ENCODE results near the gene SEPTIN1.

The SEPTIN1 gene

DNA sequence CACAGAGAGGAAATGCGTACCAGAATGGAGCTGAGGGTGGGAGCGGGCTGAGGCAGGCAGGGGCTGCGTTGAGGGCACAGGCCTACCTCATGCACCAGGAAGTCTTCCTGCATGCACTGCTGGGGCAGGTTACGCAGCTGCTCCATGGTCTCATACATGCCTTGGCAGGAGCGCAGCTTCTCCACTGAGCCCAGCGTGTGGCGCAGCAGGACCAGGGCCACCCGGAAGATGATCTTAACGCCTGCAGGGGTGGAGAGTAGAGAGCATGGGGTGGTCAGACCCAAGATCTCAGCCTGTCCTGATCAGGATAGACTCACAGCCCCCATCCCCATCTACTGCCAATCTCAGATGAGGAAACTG, 23.8 kb downstream of the SEPTIN1 start:
- Histone ChIP-seq H3K27ac (peak overlapping the region; percentile 98), H3K27me3 (no peaks in the 10 kb centered on the region), H3K9me3 (no peaks in the 10 kb centered on the region), H3K4me3 (ENCODE audit: low read depth in 1 of 2, low read length in 1 of 2) (no peak overlapping the region), H3K4me1 (ENCODE audit: control insufficient read depth in 1 of 2, insufficient read depth in 1 of 2, low read depth in 1 of 2, low read length in 1 of 2) (peaks cover 25 to 29% of the 10 kb centered on the region in 2 experiments), H3K36me3 (peaks cover 72% of the 10 kb centered on the region)
- TF ChIP-seq CTCF (IDR thresholded peaks at IDR 0.05), result no peak

DNA sequence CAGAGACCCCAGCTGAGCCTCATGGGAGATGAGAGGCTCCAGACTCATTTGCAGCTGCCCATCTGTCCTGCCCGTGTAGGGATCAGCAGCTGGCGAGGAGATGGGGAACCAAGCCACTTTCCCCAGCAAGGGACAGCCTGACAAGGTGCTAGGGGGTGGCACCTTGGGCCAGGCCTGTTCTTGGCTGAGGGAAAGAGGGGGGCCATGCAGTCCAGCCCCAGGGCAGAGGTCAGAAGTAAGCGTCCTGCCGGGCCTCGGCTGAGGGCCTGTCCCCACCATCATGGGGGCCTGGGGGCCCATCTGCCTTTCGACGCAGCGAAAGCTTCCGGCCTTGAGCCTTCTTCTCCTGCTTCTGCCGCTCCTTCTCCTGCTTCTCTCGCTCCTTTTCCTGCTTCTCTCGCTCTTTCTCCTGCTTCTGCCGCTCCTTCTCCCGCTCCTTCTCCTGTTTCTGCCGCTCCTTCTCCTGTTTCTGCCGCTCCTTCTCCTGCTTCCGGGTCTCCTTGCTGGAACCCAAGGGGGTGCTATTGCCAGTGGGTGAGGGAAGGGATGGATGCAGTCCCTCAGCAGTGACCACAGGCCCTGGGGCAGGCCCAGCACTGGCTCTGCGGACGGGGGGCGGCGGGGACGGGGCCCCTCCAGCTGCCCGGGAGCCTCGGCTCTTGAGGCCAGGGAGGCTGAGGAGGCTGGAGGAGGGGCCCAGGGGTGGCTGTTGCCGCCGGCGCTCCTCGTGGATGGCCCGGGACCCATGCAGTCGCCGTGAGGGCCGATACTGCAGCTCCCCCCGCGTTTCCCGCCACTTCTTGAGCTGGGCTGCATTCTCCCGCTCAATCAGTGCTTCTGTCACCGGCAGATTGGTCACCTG, 24.4 kb downstream of the SEPTIN1 start:
- peaks cover 25 to 29% of the 10 kb centered on the region in 2 experiments for H3K4me1 ChIP-seq (ENCODE audit: control insufficient read depth in 1 of 2, insufficient read depth in 1 of 2, low read depth in 1 of 2, low read length in 1 of 2)
- H3K27me3 ChIP-seq, result no peaks in the 10 kb centered on the region
- H3K9me3 ChIP-seq, result no peaks in the 10 kb centered on the region
- peaks cover 72% of the 10 kb centered on the region for H3K36me3 ChIP-seq
- TF ChIP-seq CTCF (IDR thresholded peaks at IDR 0.05), result no peak
- H3K4me3 ChIP-seq (ENCODE audit: low read depth in 1 of 2, low read length in 1 of 2), result no peak overlapping the region
- peak overlapping the region; percentile 98 for H3K27ac ChIP-seq

- peak overlapping the region; percentile 98 for H3K27ac ChIP-seq
- H3K27me3 ChIP-seq, result no peaks in the 10 kb centered on the region
- H3K4me1 ChIP-seq (ENCODE audit: control insufficient read depth in 1 of 2, insufficient read depth in 1 of 2, low read depth in 1 of 2, low read length in 1 of 2), result peaks cover 25 to 29% of the 10 kb centered on the region in 2 experiments
- no peak for TF ChIP-seq CTCF (IDR thresholded peaks at IDR 0.05)
- no peaks in the 10 kb centered on the region for H3K9me3 ChIP-seq
- no peak overlapping the region for H3K4me3 ChIP-seq (ENCODE audit: low read depth in 1 of 2, low read length in 1 of 2)
- H3K36me3 ChIP-seq, result peaks cover 72% of the 10 kb centered on the region
These were observed 25.2 kb downstream of the SEPTIN1 start for GRCh38 chr16:30357085-30357714.

- peaks cover 25 to 29% of the 10 kb centered on the region in 2 experiments for H3K4me1 ChIP-seq (ENCODE audit: control insufficient read depth in 1 of 2, insufficient read depth in 1 of 2, low read depth in 1 of 2, low read length in 1 of 2)
- no peak for TF ChIP-seq CTCF (IDR thresholded peaks at IDR 0.05)
- no peaks in the 10 kb centered on the region for H3K27me3 ChIP-seq
- H3K36me3 ChIP-seq, result peaks cover 72% of the 10 kb centered on the region
- peak overlapping the region; percentile 73 to 94 for H3K4me3 ChIP-seq (ENCODE audit: low read depth in 1 of 2, low read length in 1 of 2)
- H3K9me3 ChIP-seq, result no peaks in the 10 kb centered on the region
- H3K27ac ChIP-seq, result peak overlapping the region; percentile 98
These were observed 25.8 kb downstream of the SEPTIN1 start for GRCh38 chr16:30356401-30357084.

GRCh38 chr16:30355954-30356308, 26.4 kb downstream of the SEPTIN1 start:
- Histone ChIP-seq H3K27me3 (no peaks in the 10 kb centered on the region), H3K9me3 (no peaks in the 10 kb centered on the region), H3K4me1 (ENCODE audit: control insufficient read depth in 1 of 2, insufficient read depth in 1 of 2, low read depth in 1 of 2, low read length in 1 of 2) (peaks cover 25 to 29% of the 10 kb centered on the region in 2 experiments), H3K27ac (peak overlapping the region; percentile 98), H3K4me3 (ENCODE audit: low read depth in 1 of 2, low read length in 1 of 2) (peak overlapping the region; percentile 73 to 94), H3K36me3 (peaks cover 73% of the 10 kb centered on the region)
- TF ChIP-seq CTCF (IDR thresholded peaks at IDR 0.05), result no peak
